Chondrocyte (in vitro differentiated cells): ENCODE data around the gene BMP7. TPM values are rescaled to one million over a fixed set of nuclear protein-coding genes. Genes with fewer than 3 reads are reported as not detected.

Experiments used
- DNase-seq: peaks from one replicate; pipeline ENCODE4 v3.0.0; 2021; ENCODE audit warnings: mixed read lengths, low spot score
- H3K27ac Mint-ChIP-seq: one replicate; pipeline ENCODE4 v1.8.0; 2021; ENCODE audit warnings: mild to moderate bottlenecking, moderate library complexity, mixed read lengths; ENCODE audit not compliant: unreplicated experiment
- H3K27me3 Mint-ChIP-seq: 2 replicates; pipeline ENCODE4 v1.8.0; 2021; ENCODE audit warnings: low read depth, mixed read lengths
- H3K36me3 Mint-ChIP-seq: 2 replicates; pipeline ENCODE4 v1.8.0; 2021; ENCODE audit warnings: low read depth, mixed read lengths
- H3K4me1 Mint-ChIP-seq: 2 replicates; pipeline ENCODE4 v1.8.0; 2021; ENCODE audit warnings: low read depth, mild to moderate bottlenecking, mixed read lengths
- H3K4me3 Mint-ChIP-seq: one replicate; pipeline ENCODE4 v1.8.0; 2021; ENCODE audit warnings: mild to moderate bottlenecking, moderate library complexity, mixed read lengths; ENCODE audit not compliant: unreplicated experiment
- H3K9me3 Mint-ChIP-seq: 2 replicates; pipeline ENCODE4 v1.8.0; 2021; ENCODE audit warnings: low read depth, mixed read lengths
- CTCF ChIP-seq: fragments of 200-600 bp; sonication (generic); IDR thresholded peaks from 2 replicates; pipeline ENCODE4 v1.5.0; 2021; ENCODE audit warnings: antibody characterized with exemption, mild to moderate bottlenecking, moderate library complexity
- total RNA-seq: library from RNA; stranded (reverse); gene quantifications from 3 replicates; pipeline ENCODE4 v1.2.1, GENCODE V29; 2021

BMP7 gene
- total RNA-seq, 1 donor from 2014 or later = not detected

- peak; percentile 78 for DNase-seq
- peaks cover 16% of the 10 kb centered on the region for H3K4me1 Mint-ChIP-seq
- no peak for TF ChIP-seq CTCF
- no peaks in the 10 kb centered on the region for H3K9me3 Mint-ChIP-seq
- H3K36me3 Mint-ChIP-seq = no peaks in the 10 kb centered on the region
- peak overlapping the region; percentile 2 for H3K4me3 Mint-ChIP-seq
- H3K27me3 Mint-ChIP-seq = peaks cover 17% of the 10 kb centered on the region
- peak overlapping the region; percentile 77 for H3K27ac Mint-ChIP-seq
Measured at GRCh38 chr20:57212534-57213276, 53.7 kb downstream of the BMP7 start.

GRCh38 chr20:57211908-57212533 lies 54.4 kb downstream of the BMP7 start:
- TF ChIP-seq CTCF = no peak
- Mint-ChIP-seq H3K4me3 (peak overlapping the region; percentile 2), H3K27ac (peak overlapping the region; percentile 77), H3K4me1 (peaks cover 16% of the 10 kb centered on the region), H3K9me3 (peaks cover 3% of the 10 kb centered on the region), H3K27me3 (peaks cover 13% of the 10 kb centered on the region), H3K36me3 (peaks cover under 1% of the 10 kb centered on the region)
- no peak for DNase-seq

GRCh38 chr20:57211406-57211805 lies 55.0 kb downstream of the BMP7 start:
- Mint-ChIP-seq H3K27me3 (peaks cover 13% of the 10 kb centered on the region), H3K9me3 (peaks cover 6% of the 10 kb centered on the region), H3K4me3 (no peak overlapping the region), H3K27ac (no peak overlapping the region), H3K36me3 (peaks cover 2% of the 10 kb centered on the region), H3K4me1 (peaks cover 16% of the 10 kb centered on the region)
- DNase-seq = no peak
- no peak for TF ChIP-seq CTCF

- Mint-ChIP-seq H3K27ac (no peak overlapping the region), H3K27me3 (peaks cover 10% of the 10 kb centered on the region), H3K4me3 (no peak overlapping the region), H3K36me3 (peaks cover 4% of the 10 kb centered on the region), H3K9me3 (peaks cover 6% of the 10 kb centered on the region), H3K4me1 (peaks cover 16% of the 10 kb centered on the region)
- no peak for DNase-seq
- no peak for TF ChIP-seq CTCF
Measured at GRCh38 chr20:57210911-57211280, 55.5 kb downstream of the BMP7 start.

DNA sequence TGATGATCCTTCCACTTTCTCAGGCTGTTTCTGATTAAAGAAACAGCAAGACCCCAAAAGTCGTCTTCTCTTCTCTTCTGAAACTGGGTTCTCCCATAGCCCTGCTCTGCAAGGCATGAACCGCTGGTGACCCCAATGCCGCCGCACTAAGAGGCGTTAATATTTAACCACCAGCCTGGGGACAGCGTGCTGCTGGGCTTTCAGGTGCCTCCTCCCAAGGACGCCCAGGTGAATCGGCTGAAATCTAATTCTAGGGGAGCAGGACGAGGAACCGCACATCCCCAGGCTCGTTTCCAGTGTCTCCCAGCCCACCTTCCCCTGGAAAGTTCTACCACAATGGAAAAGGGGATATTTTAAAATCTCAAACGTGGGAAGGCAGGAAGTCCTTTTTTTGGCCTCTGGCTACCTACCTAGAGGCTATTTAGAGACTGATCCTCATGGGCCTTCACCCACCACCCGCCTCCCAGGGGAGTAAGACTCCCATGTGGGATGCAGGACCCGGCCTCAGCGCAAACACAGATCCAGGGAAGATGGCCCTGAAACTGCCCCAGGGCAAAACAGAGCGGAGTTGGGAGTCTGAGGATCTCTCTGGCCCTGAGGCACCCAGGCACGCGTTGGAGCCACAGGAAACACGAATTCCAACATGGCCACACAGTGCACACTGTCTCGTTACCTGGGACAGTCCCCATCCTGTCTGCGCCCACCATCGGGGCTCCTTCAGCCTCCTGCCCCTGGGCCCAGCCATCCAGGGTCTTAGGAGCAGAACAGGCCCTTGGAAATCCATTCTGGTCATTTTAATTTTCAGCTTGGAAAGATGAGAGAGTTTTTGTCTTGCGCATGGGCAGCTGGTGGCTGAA lies 56.2 kb downstream of the BMP7 start:
- DNase-seq = no peak
- no peak for TF ChIP-seq CTCF
- H3K36me3 Mint-ChIP-seq = peaks cover 4% of the 10 kb centered on the region
- peaks cover 8% of the 10 kb centered on the region for H3K27me3 Mint-ChIP-seq
- H3K4me3 Mint-ChIP-seq = no peak overlapping the region
- peaks cover 6% of the 10 kb centered on the region for H3K9me3 Mint-ChIP-seq
- peaks cover 19% of the 10 kb centered on the region for H3K4me1 Mint-ChIP-seq
- no peak overlapping the region for H3K27ac Mint-ChIP-seq
